HFF-Myc (cell line): ENCODE results near the gene FAM9C.

Source experiments
- DNase-seq: peaks from one replicate; pipeline ENCODE4 v3.0.0-alpha.2; 2011; ENCODE audit warnings: low read depth; ENCODE audit errors: extremely low read depth
- H3K4me3 ChIP-seq: replicated peaks from 2 replicates; pipeline ENCODE4 v1.5.1; 2011; ENCODE audit warnings: low read depth, mild to moderate bottlenecking, control low read depth, low read length
- TF ChIP-seq, protein P1 (sequence below): IDR thresholded peaks from 2 replicates; pipeline ENCODE4 v1.5.1; 2012; ENCODE audit warnings: mild to moderate bottlenecking, low read depth, low read length, control low read depth; ENCODE audit errors: missing control alignments

Gene FAM9C

GRCh38 chrX:13051167-13051528 lies 6.7 kb upstream of the FAM9C start:
- DNase-seq: no peak
- TF ChIP-seq, protein P1, sequence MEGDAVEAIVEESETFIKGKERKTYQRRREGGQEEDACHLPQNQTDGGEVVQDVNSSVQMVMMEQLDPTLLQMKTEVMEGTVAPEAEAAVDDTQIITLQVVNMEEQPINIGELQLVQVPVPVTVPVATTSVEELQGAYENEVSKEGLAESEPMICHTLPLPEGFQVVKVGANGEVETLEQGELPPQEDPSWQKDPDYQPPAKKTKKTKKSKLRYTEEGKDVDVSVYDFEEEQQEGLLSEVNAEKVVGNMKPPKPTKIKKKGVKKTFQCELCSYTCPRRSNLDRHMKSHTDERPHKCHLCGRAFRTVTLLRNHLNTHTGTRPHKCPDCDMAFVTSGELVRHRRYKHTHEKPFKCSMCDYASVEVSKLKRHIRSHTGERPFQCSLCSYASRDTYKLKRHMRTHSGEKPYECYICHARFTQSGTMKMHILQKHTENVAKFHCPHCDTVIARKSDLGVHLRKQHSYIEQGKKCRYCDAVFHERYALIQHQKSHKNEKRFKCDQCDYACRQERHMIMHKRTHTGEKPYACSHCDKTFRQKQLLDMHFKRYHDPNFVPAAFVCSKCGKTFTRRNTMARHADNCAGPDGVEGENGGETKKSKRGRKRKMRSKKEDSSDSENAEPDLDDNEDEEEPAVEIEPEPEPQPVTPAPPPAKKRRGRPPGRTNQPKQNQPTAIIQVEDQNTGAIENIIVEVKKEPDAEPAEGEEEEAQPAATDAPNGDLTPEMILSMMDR: no peak
- no peak overlapping the region for H3K4me3 ChIP-seq

GRCh38 chrX:13050151-13050550 lies 5.7 kb upstream of the FAM9C start:
- no peak for DNase-seq
- H3K4me3 ChIP-seq: no peak overlapping the region
- TF ChIP-seq, protein P1: no peak

- no peak for DNase-seq
- no peak overlapping the region for H3K4me3 ChIP-seq
- TF ChIP-seq, protein P1: no peak
Measured at GRCh38 chrX:13048280-13048679, 3.9 kb upstream of the FAM9C start.

DNA sequence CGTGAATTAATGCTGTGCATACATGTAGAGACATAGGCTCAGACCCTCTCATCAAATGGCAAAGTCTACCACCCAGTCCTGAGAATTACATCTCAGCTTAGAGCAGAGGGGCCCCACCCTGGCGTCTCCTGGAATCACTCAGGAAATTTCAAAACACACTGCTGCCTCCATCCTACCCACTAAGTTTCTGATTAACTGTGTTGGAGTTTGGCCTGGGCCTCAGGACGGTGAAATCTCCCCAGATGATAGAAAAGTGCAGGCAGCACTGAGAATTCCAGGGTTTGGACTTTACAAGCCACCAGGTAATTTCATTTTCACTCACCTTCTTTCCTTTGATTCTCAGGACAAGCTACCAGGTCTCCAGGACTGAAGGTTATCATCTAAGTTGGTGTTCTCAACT lies 3.3 kb upstream of the FAM9C start:
- no peak overlapping the region for H3K4me3 ChIP-seq
- TF ChIP-seq, protein P1: no peak
- no peak for DNase-seq

GRCh38 chrX:13046141-13046855 lies 1.9 kb upstream of the FAM9C start:
- TF ChIP-seq, protein P1: no peak
- no peak overlapping the region for H3K4me3 ChIP-seq
- no peak for DNase-seq

DNA sequence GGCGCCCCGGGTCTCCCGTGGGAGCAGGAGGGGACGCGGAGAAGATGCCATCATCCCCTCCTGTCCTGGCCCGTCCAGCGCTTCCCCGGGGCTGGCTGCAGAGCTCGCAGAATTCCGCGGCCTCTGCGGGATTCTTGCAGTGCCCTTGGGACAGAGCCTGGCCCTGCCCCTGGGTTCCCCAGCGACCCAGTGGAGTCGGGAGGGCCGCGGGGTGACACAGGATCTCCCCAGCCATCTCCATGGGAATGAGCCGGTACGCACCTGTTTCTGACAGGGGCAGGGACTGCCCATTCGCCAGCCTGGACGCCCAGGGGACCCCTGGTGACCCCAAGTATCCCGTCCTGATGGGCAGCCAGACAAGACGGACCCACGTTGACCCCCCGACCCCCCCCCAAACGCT lies 482 bp downstream of the FAM9C start:
- TF ChIP-seq, protein P1: no peak
- no peak for DNase-seq
- H3K4me3 ChIP-seq: no peak overlapping the region

DNA sequence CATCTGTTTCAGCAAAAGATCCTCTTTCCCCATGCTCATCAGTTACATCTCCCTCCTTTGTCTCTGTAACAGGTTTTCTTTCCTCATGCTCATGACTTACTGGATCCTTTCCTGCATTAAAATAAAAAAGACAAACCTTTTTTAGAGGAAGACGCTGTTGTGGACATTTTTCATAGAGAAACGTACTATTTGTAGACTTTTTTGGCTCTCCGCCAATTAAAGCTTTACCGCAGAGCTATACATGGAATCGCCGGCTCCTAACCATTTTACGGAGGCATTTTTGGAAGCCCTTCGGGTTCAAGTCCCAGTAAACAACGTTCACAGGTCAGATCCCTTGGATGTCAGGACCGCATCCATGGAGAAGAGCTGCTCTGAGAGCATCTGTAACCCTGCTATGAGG lies 1.3 kb downstream of the FAM9C start:
- no peak for DNase-seq
- no peak overlapping the region for H3K4me3 ChIP-seq
- TF ChIP-seq, protein P1: no peak
